Activated naive CD8-positive, alpha-beta T cell treated with anti-CD3 and anti-CD28 coated beads, Interleukin-2, amount 50 U/mL, for 16 hours (primary cell): ENCODE data around the gene SLC6A17.

ENCODE experiments used
- DNase-seq: peaks from one replicate; pipeline ENCODE4 v3.0.0-alpha.2; 2020; ENCODE audit warnings: low read depth, low spot score

SLC6A17 gene

GRCh38 chr1:110240476-110241210, 90.3 kb downstream of the SLC6A17 start:
- DNase-seq: no peak

DNA sequence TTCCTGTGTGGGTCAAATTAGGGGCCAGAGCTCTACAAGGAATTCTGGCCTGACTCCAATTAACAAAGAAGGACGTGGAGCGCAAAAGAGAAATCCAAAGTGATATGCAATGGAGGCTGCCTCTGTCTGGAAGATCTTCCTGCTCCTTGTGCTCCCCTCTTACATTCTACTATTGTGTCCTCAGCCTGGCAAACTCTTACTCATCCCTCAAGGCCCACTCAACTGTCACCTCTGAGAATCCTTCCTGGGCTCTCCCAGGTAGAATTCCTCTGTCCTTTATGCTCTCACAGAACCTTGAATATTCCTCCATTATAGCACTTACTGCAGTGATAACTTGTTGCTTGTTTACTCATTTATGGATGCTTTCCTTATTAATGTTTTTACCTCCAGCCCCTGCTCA, 91.2 kb downstream of the SLC6A17 start:
- no peak for DNase-seq

- no peak for DNase-seq
Measured at GRCh38 chr1:110242062-110242461, 91.8 kb downstream of the SLC6A17 start.

DNA sequence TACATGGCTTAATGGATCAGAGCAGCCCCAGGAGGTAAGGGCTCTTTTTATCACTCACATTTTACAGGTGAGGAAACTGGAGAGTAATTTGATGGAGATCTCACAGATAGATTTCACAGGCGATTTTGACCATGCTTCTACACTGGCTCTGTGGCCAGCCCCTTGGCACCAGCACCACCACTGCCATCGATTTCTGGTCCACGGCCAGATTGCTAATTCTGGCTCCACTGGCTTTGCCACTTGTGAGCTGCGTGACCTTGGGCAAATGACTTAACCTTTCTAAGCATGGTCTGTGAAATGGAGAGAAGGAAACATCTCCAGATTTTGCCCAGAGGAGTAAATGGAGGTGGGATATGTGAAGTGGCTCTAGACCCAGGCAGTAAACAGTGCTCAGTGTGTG, 92.4 kb downstream of the SLC6A17 start:
- no peak for DNase-seq

GRCh38 chr1:110243146-110243545, 92.9 kb downstream of the SLC6A17 start:
- DNase-seq: no peak

DNA sequence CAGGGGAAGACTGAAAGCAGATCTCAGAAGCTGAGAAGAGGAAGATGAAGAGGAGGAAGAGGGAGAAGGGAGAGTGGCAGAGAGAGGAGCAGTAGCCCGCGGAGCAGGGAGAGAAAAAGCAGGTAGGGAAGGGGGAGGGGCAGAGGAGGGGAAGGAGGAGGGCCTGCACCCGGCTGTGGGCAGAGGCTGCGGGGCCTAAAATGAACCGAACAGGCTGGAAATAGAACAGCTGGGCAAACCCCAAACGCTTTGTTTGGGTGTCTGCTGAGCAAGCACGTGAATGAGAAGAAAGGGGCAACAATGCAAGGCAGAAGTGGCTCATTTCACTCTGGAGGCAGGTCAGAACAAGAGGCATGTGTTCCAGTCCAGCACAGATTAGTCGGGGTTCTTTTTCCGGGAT, 93.3 kb downstream of the SLC6A17 start:
- DNase-seq: no peak

GRCh38 chr1:110245876-110246620, 95.8 kb downstream of the SLC6A17 start:
- no peak for DNase-seq

DNA sequence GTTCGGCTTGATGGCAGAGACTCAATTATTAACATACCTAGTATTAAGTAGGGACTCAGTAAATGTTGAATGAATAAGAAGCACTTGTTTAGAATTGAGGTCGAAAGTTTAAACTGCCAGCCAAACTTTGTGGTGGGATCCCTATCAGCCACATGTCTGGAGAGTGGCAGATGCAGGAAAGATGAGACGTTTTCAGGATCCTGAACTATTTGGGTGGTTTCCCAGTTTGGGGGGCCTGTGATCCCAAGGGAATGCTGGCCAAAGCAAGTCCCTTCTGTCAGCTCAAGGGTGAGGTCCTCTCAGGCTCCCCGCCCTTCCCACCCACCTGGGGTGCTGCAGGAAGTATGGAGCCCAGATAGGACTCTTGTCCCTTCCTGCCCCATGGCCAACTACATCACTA, 98.5 kb downstream of the SLC6A17 start:
- no peak for DNase-seq

DNA sequence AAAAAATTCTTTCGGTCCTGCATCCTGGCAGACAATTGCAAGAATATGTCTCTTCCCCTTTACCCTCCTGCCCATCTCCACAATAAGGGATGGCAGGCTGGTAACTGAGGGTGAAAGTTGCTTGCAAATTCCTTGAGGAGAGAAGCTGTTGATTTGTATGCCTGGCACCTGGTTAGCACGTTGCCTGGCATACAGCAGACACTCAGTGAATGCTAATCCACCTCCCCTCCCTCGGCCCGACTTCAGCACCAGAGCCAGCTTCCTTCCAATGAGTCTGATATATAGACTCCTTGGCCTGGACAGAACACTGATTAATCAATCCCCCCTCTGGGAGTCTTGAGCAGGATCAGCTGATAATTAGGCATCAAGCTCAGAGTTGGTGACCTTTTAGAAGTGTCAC, 99.0 kb downstream of the SLC6A17 start:
- DNase-seq: no peak

- no peak for DNase-seq
Measured at GRCh38 chr1:110250008-110250407, 99.7 kb downstream of the SLC6A17 start.

- DNase-seq: no peak
Measured at GRCh38 chr1:110250749-110251148, 100.5 kb downstream of the SLC6A17 start.
